Loucy (cell line): ENCODE data around the gene MEIS1.

Experiments
- EZH2phosphoT487 ChIP-seq: fragments of 200-600 bp; IDR thresholded peaks from 2 replicates; pipeline ENCODE4 v1.6.1; 2018; ENCODE audit warnings: antibody characterized with exemption, mild to moderate bottlenecking, moderate library complexity, borderline replicate concordance
- TF ChIP-seq, protein P1 (sequence below): fragments of 200-600 bp; sonication (generic); conservative IDR thresholded peaks from 2 replicates; pipeline ENCODE4 v1.5.1; 2014; ENCODE audit warnings: mild to moderate bottlenecking, antibody characterized with exemption, low read length

DNA sequence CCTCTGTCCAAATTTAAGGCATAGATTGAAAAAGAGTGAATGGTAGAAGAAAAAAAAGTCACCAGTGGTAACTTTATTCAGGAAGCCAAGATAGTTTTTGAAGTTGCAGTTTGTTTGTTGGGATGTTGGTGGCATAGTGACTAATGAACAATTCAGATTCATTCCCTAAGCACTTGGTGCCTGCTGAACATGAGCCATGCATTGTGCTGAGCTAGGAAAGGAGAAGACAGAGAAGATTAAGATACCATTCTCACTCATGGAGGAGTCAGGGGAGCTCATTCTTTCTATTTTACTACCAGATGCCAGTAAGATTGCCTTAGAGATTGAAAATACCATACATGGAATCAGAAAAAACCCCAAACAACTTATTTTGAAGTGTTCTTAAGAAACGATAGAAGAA lies 25.1 kb downstream of the MEIS1 start:
- TF ChIP-seq, protein P1, sequence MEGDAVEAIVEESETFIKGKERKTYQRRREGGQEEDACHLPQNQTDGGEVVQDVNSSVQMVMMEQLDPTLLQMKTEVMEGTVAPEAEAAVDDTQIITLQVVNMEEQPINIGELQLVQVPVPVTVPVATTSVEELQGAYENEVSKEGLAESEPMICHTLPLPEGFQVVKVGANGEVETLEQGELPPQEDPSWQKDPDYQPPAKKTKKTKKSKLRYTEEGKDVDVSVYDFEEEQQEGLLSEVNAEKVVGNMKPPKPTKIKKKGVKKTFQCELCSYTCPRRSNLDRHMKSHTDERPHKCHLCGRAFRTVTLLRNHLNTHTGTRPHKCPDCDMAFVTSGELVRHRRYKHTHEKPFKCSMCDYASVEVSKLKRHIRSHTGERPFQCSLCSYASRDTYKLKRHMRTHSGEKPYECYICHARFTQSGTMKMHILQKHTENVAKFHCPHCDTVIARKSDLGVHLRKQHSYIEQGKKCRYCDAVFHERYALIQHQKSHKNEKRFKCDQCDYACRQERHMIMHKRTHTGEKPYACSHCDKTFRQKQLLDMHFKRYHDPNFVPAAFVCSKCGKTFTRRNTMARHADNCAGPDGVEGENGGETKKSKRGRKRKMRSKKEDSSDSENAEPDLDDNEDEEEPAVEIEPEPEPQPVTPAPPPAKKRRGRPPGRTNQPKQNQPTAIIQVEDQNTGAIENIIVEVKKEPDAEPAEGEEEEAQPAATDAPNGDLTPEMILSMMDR, result no peak
- TF ChIP-seq EZH2phosphoT487, result no peak
